NCI-H524 treated with DMSO at 0.1 percent for 48 hours (cell line): ENCODE results near the gene SCUBE3.

ENCODE experiments used
- DNase-seq: peaks from one replicate; lab custom pipeline; 2025; lab: John Stamatoyannopoulos, UW

SCUBE3 gene

DNA sequence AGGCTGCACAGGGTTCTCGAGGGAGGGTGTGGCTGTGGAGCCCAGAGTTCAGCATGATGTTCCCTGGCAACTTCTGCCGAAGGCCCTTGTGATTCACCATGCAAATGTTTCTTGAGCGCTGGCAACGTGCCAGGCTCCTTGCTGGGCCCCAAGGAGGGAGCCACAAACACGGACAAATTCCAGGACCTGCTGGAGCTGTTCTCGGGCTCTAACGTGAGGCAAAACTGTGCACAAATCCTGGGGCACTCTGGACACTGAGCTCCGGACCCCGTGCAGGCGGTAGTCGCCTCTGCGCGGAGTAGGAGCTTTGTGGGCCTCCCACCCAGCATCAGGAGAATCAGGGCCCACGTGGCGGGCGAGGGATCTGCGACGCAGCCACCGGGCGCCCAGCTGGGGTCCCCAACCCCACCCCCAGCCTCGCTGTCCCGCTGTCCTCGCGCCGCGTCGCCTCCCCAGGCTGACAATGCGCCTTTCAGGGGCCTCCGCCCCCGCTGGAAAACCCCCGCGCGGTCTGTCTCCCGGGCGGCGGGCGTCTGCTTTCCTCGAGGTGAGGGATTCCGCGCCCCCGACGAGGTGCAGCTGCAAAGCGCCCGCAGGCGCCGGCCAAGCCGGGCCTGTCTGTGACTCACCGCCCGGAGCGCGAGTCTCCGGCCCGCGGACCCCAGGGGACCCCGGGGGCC lies 31.7 kb upstream of the SCUBE3 start:
- no peak for DNase-seq

- no peak for DNase-seq
These were observed 30.5 kb upstream of the SCUBE3 start for GRCh38 chr6:35183281-35183680.

DNA sequence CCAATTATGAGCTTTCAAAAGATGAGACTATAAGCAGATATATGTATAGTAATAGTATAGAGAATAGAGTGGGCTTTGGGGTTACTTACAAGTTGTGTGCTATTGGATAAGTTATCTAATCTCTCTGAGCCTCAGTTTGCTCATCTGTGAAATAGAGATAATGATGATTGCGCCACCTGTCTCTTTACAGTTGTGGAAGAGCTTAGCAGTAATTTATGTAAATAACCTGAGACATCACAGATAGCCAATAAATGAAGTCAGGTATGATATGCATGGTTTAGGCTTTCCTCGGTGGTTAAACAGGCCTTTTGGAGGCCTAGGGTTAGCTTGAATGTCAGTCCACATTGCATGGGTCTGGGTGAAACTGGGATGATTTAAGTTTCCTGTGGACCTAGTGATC lies 29.8 kb upstream of the SCUBE3 start:
- no peak for DNase-seq

DNA sequence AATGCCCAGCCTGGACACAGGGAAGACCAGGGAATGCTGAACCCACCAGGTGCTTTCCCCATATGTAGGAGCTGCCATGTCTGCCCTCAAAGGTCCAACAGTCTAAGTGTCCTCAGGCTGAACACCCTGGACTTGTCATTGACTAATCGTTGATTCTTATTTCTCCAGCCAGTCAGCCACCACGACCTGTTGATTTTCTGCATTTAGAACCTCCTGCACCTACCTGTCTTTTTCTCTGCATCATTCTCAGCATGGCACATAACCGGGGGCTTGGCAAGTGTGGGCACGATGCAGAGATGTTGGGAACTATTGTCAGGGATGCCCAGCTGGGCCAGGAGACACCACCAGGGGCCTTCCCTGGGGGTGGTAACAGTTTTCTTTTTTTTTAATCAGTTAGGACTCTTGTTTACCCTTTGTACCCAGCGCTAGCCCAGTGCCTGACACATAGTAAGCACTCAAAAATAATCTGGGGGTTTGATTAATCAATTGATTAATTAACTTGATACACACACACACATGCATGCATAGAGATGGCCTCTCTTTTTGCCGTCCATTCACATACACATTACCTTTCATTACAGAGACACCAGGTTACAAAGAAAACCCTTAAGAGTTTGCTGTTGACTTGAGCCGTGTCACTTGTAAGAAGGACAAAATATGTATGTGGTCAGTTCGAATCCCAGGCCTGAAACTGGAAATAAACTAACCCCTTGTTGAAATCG lies 29.0 kb upstream of the SCUBE3 start:
- no peak for DNase-seq

DNA sequence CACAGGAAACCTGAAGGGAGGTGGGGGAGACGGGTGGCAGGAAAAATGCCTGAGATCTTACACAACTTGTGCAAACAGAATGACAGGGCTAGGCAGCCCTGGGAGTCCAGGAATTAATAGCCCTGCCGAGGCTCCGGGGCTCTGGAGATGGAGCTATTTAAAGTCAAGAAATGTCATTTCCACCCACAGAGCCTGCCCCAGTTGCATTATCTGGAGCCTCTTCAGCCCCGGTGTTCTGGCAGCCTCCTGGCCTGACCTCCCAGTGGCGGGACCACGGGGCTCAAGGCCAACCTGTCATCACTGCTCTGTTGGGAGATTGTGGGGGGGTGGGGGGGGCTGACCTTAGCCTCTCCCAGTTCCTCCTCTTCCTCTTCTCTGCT lies 28.5 kb upstream of the SCUBE3 start:
- no peak for DNase-seq

GRCh38 chr6:35185971-35186370 lies 27.8 kb upstream of the SCUBE3 start:
- no peak for DNase-seq

DNA sequence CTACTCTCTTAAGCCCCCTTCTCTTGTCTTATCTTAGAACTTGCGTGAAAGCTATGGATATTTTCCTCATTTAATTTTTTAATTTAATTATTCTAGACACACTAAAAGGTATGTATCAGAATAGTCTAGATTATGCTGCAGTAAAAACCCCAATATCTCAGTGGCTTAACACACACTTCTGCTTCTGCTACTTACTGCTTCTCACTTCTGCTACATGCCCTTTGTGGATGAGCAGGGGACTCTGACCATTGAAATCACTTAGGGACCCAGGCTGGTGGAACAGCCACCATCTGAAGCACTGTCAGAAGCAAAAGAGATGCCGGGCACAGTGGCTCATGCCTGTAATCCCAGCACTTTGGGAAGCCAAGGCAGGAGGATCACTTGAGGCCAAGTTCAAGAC lies 27.2 kb upstream of the SCUBE3 start:
- no peak for DNase-seq

GRCh38 chr6:35188886-35189285 lies 24.9 kb upstream of the SCUBE3 start:
- DNase-seq, result no peak

- DNase-seq, result no peak
These were observed 23.4 kb upstream of the SCUBE3 start for GRCh38 chr6:35190306-35190705.

DNA sequence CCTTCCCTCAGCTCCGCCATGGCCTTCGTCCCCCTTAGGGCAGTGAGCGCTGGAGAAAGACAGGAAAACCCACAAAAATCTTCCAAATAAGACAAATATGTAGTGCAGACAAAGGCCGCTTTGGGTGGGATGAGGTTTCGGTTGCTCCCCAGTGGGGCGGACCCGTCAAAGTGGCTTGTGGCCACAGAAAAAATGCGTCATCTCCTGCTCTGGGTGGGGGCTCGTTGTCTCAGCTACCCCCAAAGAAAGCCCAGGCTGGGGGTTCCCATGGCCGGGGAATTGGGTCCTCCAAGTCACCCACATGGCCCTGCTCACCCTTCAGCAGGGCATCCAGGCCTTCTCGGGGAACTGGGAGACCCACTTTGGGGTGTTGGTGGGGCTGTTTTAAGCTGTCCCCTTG lies 21.9 kb upstream of the SCUBE3 start:
- no peak for DNase-seq

GRCh38 chr6:35192301-35192860 lies 21.4 kb upstream of the SCUBE3 start:
- DNase-seq, result no peak

- no peak for DNase-seq
These were observed 19.4 kb upstream of the SCUBE3 start for GRCh38 chr6:35194390-35194789.

- no peak for DNase-seq
These were observed 18.5 kb upstream of the SCUBE3 start for GRCh38 chr6:35195120-35195780.

GRCh38 chr6:35197196-35197595 lies 16.6 kb upstream of the SCUBE3 start:
- no peak for DNase-seq

GRCh38 chr6:35199866-35200265 lies 13.9 kb upstream of the SCUBE3 start:
- DNase-seq, result no peak

GRCh38 chr6:35202066-35202546 lies 11.7 kb upstream of the SCUBE3 start:
- DNase-seq, result no peak

- no peak for DNase-seq
These were observed 10.5 kb upstream of the SCUBE3 start for GRCh38 chr6:35203152-35203670.

DNA sequence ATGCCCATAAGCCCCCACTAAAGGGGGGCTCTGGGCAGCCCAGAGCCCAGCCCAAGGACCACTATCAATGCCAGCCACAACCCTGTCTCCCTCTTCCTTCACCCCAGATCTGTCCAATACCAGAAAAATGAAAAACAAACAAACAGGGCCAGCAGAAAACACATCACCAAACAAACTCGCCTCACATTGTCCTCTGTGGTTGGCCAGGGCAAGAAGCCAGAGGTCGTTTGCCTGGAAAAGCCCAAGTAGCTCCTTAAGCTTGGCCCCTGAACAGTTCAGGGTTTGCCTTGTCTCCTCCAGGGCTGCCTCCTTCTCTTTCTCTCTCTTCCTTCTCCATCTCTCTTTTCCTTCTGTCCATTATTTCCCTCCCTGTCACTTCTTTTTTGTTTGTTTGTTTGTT lies 10.1 kb upstream of the SCUBE3 start:
- no peak for DNase-seq

DNA sequence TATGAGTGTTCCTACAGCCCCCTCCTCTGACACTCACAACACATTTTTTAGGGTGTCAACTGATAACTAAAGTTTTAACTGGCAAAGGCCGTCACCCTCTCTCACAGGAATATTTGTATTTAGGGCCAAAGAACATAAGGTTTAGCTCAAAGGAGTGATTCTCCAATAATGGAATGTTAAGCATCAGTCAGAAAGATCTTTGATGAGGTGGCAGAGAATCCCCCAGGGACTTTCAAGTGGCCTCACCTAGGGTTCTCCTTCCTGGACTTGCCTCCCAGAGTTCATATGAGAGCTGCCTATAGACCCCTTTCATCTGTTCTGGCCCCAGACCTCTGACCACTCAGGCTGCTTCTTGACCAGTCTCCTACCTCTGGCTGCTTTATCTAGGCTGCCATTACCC lies 7.4 kb upstream of the SCUBE3 start:
- no peak for DNase-seq

DNA sequence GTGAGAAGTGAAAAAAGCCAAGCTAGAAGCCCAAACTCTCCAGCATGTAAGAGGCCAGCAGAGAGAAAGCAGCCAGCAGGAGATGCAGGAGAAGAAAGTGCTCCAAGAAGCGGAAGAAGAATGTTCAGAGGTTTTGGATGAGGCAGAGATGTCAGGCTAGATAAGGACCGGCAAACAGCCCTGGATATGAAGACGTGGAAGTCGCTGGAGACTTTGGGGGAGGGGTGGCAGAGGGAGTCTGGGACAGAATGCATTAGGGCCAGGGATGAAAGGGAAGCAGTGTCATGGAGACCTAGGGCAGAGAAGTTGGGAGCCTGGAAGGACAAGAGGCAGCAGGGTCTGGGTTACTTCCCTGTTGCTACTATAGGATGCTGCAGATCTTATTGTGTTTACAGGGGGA lies 5.3 kb upstream of the SCUBE3 start:
- DNase-seq, result no peak

- DNase-seq, result no peak
These were observed 4.7 kb upstream of the SCUBE3 start for GRCh38 chr6:35209081-35209480.

DNA sequence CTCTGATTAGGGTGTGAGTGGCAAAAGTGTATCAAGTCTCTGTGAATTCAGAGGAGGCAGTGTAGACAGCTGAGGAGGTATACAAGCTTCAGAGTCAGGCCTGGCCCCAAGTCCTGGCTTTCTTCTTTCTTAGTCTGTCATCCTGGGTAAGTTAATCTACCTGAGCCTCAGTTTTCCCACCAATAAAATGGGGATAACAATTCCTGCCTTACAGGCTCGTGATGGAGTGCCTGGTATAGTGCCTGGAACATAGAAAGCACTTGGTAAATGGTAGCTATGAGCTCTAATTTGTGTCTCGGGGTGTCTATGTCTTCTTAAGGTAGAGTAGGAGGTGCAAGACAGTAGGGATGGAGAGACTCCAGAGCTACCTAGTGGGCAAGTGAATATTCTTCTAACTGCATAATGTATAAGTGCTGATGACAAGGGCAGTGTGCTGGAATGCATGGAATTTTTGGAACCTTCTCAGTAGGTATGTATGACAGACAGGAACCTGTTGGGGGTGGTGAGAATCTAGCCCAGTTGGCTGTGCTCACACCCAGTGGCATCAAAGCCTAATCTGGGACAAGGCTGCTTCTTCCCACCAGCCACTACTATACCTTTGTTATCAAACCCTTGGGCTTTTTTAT lies 4.0 kb upstream of the SCUBE3 start:
- no peak for DNase-seq
